Activated naive CD4-positive, alpha-beta T cell treated with anti-CD3 and anti-CD28 coated beads for 36 hours (primary cell): Measurements from ENCODE around the gene OSBPL9. TPM values are rescaled to one million over a fixed set of nuclear protein-coding genes. Genes with fewer than 3 reads are reported as not detected.

ENCODE experiments used
- microRNA-seq: library from miRNA; unstranded; fragments of <30 nt; microRNA quantifications from one replicate; pipeline ENCODE4 v1.2.0, GENCODE V29; 2022; ENCODE audit warnings: borderline microRNAs expressed, borderline replicate concordance
- total RNA-seq, 2 experiments: library from RNA; stranded (reverse); gene quantifications; one replicate each; pipeline ENCODE4 v1.2.3, GENCODE V29; 2021

OSBPL9 gene
- total RNA-seq, 2 experiments from 2014 or later = 38.2 to 40.7 TPM

Small RNAs within 50 kb of the gene (microRNA-seq; reads per million reads assigned to microRNA genes)
- not detected for gene MIR761

Other genes starting within 250 kb of the OSBPL9 start
- gene EPS15, start 97.8 kb upstream of the OSBPL9 start, total RNA-seq = 10 to 100 TPM; 56.0 to 57.0 TPM